ENCODE data around the gene STN1.

Gene STN1

GRCh38 chr10:103905441-103905840, 12.5 kb downstream of the STN1 start:
- in situ Hi-C loops (cut with MboI; ENCODE audit: low pct_unique_long_range_greater_than_20kb, low sequenced_read_pairs, unreplicated experiment) = no loop called here
- no peak for TF ChIP-seq CTCF (IDR thresholded peaks at IDR 0.05; ENCODE audit: extremely low read depth, insufficient read depth, missing control alignments)
- no peak for DNase-seq (ENCODE audit: low spot score)

- TF ChIP-seq CTCF (IDR thresholded peaks at IDR 0.05; ENCODE audit: extremely low read depth, insufficient read depth, missing control alignments) = peak; percentile 1
- in situ Hi-C loops (cut with MboI; ENCODE audit: low pct_unique_long_range_greater_than_20kb, low sequenced_read_pairs, unreplicated experiment) = no loop called here
- DNase-seq (ENCODE audit: low spot score) = no peak
Observed at GRCh38 chr10:103901299-103901698, 16.7 kb downstream of the STN1 start.

GRCh38 chr10:103899312-103899711, 18.7 kb downstream of the STN1 start:
- in situ Hi-C loops (cut with MboI; ENCODE audit: low pct_unique_long_range_greater_than_20kb, low sequenced_read_pairs, unreplicated experiment) = no loop called here
- no peak for TF ChIP-seq CTCF (IDR thresholded peaks at IDR 0.05; ENCODE audit: extremely low read depth, insufficient read depth, missing control alignments)
- no peak for DNase-seq (ENCODE audit: low spot score)

- no peak for TF ChIP-seq CTCF (IDR thresholded peaks at IDR 0.05; ENCODE audit: extremely low read depth, insufficient read depth, missing control alignments)
- in situ Hi-C loops (cut with MboI; ENCODE audit: low pct_unique_long_range_greater_than_20kb, low sequenced_read_pairs, unreplicated experiment) = no loop called here
Observed at GRCh38 chr10:103897241-103897774, 20.7 kb downstream of the STN1 start.

GRCh38 chr10:103896225-103896624, 21.8 kb downstream of the STN1 start:
- no peak for TF ChIP-seq CTCF (IDR thresholded peaks at IDR 0.05; ENCODE audit: extremely low read depth, insufficient read depth, missing control alignments)
- in situ Hi-C loops (cut with MboI; ENCODE audit: low pct_unique_long_range_greater_than_20kb, low sequenced_read_pairs, unreplicated experiment) = no loop called here
- no peak for DNase-seq (ENCODE audit: low spot score)

More at GRCh38 chr10:103897241-103897774, 20.7 kb downstream of the STN1 start:
- DNase-seq (ENCODE audit: low spot score) = no peak

- no peak for DNase-seq (ENCODE audit: low spot score)
- no peak for TF ChIP-seq CTCF (IDR thresholded peaks at IDR 0.05; ENCODE audit: extremely low read depth, insufficient read depth, missing control alignments)
- in situ Hi-C loops (cut with MboI; ENCODE audit: low pct_unique_long_range_greater_than_20kb, low sequenced_read_pairs, unreplicated experiment) = no loop called here
Observed at GRCh38 chr10:103895411-103896186, 22.4 kb downstream of the STN1 start.

Data from GM13977 (cell line).